Activated naive CD4-positive, alpha-beta T cell treated with Interleukin-2 at 50 U/mL for 16 hours (primary cell): ENCODE results near the gene OSCP1.

ENCODE experiments used
- DNase-seq: peaks from one replicate; pipeline ENCODE4 v3.0.0-alpha.2; 2020

OSCP1 gene

DNA sequence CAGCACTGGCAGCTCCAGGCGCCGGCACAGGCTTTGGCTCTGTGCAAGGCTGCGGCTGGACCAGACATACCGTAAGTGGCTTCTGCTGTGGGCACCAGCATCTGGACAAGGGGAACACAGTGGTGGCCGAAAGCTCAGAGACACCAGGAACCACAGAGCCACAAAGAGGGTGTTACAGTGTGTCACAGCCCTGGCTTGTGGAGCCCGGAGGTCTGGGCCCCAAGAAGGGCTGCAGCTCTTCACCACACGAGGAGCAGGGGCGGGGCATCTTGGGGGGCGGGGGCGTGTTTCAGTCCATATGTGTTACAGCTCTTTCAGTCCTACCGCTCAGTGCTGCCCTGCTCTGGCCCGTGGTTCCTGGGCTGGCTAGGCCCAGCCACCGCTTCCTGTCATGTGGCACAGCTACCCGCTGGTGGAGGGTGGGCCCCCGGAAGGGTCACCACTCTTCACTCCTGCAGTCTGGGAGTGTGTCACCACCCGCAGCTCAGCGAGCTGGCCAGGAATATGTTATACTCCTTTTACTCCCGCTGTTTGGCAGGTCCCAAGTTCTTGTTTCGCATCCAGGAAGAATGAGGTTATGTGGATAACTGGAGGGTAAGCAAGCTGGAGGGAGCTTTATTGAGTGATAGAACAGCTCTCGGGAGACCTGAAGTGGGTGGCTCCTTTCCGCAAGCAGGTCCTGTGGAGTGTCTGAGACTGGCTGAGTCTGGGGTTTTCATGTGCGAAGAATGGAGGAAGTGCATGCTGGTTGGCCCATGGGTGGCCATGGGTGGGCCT is 49.2 kb downstream of the OSCP1 start:
- DNase-seq: peak; percentile 52

DNA sequence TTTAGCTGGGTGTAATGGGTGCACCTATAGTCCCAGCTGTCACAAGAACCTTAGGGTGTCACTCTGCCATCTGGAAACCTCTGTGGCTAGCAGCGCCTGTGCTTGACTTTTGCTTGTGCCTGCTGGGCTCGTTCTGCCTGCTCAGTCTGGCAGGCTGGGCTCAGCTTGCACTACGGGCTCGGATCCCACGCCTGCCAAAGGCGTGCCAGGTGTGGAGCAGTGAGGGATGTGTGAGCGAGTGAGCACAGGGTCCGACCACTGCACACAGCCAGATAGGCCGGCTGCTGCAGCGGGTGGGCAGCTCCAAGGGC is 49.8 kb downstream of the OSCP1 start:
- no peak for DNase-seq

DNA sequence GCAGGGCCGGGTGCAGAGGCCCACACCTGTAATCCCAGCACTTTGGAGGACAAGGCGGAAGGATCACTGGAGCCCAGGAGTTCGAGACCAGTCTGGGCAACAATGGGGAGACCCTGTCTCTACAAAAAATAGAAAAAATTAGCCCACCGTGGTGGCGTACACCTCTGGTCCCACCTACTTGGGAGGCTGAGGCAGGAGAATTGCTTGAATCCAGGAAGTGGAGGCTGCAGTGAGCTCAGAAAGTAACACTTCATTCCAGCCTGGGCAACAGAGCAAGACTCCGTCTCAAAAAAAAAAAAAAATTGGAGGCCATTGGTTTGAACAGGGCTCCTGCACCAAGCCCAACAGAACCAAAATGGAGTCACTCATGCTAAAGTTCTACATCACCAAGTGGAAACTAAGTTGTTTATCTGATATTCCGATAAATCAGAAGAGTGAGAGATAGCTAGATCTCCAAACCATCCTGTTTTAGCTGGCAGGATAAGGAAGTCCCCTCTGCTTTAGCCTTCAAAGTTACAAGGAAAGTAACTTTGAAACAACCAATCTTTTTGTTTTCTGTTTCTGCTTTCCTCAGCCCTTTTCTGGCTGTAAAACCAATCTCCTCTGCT is 51.8 kb downstream of the OSCP1 start:
- DNase-seq: no peak

DNA sequence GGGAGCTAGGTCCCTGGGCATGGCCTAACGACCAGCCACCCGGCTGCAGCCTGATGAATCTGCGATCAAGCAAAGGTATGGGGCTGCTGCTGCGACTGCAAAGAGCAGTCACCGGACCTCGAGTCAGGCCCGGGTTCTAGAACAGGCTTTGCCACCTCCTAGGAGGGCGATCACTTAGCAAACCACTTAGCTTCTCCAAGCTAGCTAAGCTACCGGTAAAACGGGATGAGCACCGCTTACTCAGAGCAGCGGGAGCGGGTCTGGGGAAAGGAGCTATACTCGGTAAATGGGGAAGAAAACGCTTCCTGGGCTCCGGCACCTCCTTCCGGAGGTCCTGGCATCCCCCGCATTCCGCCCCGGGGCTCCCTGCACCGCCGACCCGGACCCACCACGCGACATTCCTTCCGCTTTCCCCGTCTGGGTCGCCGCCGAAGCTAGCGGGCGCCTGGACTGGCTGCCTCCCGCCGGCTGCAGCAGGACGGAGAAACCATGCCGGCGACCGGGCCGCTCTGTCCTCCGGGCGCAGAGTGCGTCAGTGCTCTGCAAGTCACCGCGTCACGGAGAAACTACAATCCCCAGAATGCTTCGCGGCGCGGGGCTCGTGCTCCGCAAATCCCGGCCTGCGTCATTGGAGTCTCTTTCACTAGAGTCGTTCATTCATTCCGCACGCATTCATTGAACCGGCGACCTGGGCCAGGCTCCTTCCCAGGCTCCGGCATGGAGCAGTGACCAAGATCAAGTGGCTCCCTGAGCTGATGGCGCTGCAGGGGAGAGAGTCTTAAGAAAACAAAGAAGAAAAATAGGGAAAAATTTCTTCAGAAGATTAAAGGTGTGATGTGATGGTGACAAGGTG is 52.6 kb downstream of the OSCP1 start, which contains the start of gene LSM10:
LSM10 (minus strand) TSS at position 531 of the 853 bp plus-strand sequence. CDS start 3,779 bp downstream, outside the sequence.
- DNase-seq: peak; percentile 92

DNA sequence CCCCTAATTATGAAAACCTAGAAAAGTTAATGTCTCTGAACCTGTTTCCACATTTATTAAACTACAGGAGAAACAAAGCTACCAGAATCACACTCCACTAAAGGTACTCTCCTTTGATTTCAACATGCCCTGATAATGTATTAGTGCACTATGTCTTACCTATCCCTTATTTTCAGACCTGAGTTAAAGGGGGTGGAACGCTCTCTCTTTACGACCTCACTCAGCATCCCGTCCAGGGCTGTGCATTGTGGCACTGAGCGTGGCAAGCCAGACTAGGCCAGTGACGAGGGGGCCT is 53.2 kb downstream of the OSCP1 start:
- DNase-seq: no peak

DNA sequence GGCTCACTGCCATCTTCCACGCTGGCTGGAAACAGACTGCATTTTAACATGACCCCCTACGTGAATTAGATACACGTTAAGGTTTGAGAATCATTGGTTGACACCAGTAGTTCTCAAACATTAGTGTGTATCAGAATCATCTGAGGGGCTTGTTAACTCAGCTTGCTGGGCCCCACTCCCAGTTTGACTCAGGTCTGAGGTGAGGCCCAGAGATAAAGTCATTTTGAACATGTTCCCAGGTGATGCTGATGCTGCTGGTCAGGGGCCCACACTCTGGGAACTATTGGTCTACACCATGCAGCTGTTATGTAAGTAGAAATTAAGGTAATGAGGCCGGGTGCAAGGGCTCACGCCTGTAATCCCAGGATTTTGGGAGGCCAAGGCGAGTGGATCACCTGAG is 53.9 kb downstream of the OSCP1 start:
- no peak for DNase-seq

DNA sequence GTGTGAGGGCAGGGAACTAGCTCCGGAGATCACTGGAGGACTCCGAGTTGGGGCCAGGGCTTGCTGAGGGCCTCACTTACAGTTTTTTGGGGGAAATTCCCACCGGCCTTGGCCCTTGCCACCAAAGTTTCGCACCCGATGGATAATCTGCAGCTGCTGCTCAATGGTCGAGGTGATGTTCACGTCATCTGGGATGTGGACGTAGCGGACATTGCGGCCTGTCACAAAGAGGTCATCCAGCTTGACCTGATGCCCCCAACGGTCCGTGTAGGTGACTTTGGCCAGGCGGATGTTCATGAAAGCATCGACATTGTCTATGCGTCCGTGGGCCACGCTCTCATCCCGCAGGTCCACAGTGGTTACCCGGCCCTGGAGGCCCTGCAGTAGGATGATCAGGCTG is 56.6 kb downstream of the OSCP1 start:
- no peak for DNase-seq

DNA sequence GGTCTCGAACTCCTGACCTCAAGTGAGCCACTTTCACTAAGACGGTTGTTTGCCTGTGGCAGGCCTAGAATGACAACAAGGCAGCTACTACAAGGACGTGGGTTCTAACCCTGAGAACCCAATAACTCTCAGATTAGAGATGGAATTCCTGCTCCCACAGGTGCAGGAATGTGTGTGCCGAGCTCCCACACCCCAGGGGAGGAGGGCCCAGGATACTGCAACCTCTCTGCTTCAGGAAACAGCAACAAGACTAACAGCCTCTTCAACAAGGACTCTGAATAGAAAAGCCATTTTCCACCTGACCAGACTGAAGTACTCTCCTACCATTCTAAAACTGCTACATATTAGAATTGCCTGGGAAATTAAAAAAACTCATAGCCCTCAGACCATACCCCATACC is 57.4 kb downstream of the OSCP1 start:
- DNase-seq: no peak

DNA sequence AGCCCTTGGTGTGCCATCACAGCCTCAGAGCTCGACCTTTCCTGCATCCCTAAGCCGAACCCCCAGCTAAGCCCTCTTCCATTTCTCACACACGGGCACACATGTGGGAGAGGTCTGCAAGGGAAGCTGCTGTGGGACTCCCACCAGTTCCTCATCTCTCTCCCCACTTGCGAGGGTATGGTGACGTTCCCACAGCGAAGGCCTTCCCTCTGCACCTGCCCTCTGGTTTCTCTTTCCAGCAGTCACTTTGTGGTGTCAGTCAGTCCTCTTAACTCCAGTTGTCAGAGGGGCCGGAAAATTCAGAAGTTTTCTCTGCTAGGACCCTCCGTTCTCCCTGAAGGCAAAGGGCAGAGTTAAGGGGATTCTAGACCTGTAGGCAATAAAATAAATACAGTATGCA is 59.0 kb downstream of the OSCP1 start:
- no peak for DNase-seq

DNA sequence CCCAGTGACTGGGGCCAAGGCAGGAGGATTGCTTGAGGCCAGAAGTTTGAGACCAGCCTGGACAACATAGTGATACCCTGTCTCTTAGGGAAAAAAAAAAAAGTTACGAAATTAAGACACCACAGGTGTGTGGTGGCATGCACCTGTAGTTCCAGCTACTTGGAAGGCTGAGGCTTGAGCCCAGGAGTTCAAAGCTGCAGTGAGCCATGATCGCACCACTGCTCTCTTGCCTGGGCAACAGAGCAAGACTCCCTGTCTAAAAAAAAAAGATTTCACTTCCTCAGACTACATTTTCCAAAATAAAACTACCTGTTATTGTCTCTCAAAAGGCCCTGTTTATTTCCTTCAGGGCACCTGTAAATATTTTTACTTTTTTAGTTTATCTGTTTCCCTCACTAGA is 59.8 kb downstream of the OSCP1 start:
- no peak for DNase-seq

DNA sequence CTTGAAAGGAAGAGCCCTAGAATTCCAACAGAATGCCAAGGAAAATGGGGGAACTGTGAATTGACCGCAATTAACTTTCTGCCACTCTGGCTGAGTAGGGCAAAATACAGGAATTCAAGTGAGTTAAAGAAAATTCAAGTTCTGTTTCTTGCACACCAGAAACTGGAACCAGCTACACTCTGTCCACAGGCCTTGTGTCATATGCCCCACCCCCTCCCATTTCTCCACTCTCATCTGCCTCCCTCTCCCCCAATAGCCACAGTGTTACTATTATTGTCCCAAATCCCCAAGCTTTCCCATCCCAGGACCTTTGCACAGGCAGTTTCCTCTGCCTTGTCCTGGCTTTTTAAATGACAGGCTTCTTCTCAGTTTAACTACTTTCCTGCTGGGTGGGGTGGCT is 60.3 kb downstream of the OSCP1 start:
- no peak for DNase-seq

DNA sequence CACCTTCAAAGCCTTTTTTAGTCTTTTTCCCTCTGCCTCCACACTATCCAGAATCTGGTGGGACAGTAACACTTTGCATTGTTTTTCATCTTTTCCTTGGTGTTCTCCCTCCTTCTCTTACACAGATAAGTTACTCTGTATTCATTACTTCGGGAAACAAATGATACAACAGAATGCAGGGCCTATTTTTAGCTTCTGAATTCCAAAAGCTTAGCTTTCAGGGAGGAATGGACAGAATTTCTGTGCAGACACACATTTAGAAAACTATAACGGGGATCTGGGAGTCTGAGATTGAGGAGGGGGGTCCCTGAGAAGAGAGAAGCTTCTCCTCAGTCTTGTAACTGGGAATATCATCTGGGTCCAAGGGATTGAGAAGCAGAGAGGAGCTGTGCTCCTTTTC is 61.0 kb downstream of the OSCP1 start:
- no peak for DNase-seq

DNA sequence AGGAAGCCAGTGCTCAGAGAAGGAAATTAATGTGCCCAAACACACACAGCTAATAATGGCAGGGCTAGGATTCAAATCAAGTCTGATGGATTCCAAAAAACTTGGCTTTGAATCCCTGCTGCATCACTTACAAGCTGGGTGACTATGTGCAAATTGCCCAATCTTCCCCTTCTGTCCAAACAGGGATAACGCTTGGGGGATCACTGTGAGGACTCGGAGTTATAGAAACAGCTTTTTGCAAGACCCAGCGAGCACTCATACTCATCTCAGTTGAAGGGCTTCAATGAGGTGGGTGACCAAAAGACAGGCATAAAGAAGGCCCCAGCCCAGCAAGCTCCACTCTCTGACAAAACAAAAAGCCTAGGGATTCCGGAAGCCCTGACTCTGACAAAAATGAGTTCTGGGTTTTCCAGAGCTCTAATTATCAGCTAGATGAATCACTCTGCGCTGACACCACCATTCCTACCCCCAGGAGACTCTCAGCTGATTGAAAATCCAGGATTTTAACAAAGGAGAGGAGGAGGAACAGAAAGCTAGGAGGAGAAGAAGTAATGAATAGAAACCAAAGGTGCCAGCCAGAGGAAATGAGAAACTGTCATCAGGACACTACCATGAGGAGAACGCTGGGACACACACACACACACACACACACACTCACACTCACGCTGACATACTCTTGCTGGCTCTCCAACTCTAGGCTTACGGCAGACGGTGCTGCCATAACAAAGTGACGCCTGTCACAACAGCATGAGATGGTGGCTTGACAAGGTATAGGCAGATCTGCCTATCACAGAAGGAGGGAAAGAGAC is 62.9 kb downstream of the OSCP1 start:
- no peak for DNase-seq

DNA sequence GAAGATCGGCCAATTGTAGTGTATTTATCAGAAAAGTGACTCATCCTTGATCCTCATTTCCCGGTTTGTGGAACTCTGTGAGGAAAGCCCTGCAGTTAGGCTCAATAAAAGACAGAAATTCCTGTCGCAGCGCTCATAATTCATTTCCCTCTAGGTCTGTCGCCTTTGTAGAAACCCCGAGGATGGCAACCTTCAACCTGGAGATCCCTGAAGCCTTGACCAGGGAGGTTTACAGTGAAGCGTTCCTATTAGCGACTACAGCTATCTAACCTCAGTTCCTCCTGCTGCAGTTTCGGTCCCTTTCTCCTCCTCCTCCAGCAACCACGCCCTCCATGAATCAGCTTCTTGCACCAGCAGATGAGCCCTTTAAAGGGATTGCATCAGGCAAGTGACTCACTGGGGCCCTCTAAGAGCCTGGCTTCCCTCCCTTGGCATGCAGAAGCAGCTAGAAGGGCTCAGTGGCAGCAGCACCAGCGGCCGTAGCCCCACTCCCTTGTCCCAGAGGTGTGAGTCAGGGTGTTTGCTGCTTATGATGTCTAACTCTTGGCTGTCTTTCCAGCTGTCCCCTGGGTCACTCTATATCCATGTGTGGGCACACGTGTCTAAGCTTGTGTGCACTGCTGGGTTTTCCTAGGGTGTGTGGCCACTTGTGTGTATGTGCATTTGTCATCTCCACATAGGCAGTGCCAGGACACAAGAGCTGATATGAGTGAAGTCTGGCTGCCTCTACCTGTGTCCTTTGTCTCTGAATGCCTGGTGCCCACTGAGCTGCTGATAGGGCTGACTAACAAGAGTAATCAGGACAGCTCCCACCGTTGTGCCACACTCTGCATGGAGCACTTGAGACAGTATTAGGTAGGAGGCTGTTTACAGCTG is 63.7 kb downstream of the OSCP1 start:
- peak; percentile 93 for DNase-seq

DNA sequence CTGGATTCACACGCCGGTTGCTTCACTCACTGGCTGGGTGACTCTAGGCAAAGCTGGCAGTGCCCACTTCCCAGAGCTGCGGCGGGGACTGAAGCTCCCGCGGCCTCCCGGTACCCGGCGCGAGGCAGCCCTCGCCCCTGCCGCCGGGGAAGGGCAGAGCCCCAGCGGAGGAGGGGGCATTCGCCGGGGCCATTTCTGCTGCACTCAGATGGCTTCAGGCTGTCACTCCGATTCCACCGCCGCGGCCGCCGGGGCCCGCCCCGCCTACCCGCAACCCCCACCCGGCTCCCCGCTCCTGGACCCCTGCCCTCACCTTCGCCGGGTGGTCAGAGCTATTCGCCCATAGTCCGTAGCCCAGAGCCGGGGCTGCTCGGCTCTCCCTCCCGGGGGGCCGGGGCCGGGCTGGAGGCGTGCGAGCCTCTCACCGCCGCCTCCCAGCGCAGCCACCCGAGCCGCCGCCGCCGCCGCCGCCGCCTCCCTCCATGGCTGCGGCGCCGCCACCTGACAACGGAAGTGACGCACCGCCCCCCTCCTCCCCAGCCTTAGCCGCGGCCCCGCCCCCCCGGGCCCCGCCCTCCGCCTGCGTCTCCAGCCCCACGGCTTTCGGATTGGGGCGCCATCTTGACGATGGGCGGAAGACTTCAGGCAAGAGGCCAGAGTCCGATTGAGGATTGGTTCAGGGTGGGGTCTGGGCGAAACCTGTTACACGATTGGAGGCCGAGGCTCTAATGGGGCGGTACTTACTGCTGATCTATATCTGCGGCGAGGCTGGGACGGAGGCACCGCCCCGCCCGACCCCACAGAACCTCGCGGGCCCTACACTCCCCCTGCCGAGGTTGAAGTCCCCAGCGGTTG is 64.6 kb downstream of the OSCP1 start, which contains the start of gene STK40:
STK40 (minus strand) TSS at position 515 of the 855 bp plus-strand sequence. CDS start 24,592 bp downstream, outside the sequence.
- DNase-seq: peak; percentile 98

DNA sequence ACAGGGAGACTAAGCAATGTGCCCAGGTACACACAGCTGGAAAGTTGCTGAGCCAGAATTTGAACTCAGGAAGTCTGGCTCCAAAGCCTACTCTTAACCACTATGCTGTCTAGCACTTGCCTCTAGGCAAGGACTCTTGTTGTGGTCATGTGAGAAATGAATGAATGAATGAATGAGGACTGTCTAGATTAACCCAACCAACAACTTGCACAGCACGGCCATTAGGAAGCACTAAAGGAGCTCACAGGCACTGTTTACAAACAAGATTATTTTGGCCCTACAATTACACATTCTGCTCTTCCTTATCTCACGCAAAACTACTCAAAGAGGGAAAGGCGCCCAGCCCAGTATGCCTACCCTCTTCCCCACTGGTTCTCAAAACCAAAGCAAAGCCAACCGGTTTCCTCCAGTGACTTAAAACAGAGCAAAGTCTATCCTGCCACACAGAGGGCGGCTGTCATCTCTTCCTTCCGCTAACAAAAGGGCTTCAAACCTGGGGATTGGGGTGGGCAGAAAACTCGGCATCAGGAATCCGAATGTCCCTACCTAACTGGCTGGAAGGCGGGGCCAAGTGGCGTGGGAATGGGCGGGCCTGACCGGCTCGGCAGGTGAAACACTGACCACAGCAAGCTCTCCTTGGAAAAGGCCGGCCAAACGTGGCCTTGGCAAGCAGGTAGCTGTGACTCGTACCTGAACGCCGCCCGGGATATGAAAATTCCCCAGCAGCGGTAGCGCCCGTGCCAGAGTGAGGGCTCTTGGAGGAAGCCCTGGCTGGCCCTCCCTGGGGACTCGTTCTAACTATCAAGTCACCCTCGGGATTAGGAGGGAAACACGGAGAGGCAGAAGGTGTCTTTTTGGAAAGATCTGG is 65.5 kb downstream of the OSCP1 start:
- DNase-seq: peak; percentile 31

DNA sequence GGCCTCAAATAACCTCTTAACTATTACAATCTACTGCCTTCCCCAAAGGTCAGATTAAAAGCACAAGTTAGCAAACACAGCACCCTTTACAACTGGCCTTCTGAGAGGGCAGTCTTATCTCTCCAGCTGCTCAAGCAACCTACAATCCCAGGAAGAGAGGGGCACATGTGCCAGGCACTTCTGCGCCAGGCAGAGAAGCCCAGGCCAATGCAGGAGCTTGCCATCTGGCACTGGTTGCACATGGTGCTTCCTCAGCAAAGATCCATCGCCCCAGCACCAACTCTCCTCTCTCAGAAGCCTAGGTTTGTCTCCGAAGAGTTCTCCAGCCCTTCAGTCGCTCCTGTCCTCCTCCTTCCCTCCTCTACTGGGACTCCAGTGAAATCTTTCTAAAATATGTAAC is 67.0 kb downstream of the OSCP1 start:
- no peak for DNase-seq

DNA sequence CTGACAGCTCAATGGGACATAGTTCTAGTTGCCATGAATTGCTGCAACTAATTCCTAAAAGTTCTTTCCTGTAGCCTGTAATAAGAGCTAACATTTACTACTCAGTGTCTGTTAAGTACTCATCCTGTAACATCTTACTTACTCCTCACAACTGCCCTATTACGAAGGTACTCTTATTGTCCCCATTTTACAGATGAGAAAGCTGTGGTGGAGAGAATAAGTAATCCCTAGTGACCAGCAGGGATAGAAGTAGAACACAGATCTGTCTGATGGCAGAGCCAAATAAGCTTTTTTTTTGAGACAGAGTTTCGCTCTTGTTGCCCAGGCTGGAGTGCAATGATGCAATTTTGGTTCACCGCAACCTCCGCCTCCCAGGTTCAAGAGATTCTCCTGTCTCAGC is 67.6 kb downstream of the OSCP1 start:
- DNase-seq: no peak

DNA sequence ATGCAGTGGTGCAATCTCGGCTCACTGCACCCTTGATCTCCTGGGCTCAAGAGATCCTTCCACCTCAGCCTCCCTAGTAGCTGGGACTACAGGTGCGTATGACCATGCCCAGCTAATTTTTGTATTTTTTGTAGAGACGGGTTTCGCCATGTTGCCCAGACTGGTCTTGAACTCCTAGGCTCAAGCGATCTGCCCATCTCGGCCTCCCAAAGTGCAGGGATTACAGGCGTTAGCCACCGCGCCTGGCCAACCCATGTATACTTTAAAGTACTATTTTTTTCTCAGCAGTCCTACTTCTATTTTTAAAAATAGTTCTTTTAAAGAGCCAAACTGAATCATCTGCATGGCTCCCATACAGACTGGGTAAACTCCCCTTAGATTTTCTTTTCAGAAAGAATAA is 68.0 kb downstream of the OSCP1 start:
- no peak for DNase-seq

DNA sequence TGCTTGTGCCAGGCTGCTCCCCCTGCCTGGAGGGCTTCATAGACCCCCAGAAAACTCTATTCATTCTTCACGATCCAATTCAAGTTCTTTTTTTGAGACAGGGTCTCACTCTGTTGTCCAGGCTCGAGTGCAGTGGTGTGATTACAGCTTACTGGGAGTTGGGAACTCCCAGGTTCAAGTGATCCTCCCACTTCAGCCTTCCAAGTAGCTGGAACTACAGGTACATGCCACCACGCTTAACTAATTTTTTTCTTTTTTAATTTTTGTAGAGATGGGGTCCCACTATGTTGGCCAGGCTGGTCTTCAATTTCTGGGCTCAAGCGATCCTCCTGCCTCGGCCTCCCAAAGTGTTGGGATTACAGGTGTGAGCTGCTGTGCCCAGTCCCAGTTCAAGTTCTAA is 68.8 kb downstream of the OSCP1 start:
- DNase-seq: no peak
